Keratinocyte (primary cell): Measurements from ENCODE around the gene ROMO1. TPM values are rescaled to one million over a fixed set of nuclear protein-coding genes. Genes with fewer than 3 reads are reported as not detected.

ENCODE experiments used
- DNase-seq: peaks from one replicate; pipeline ENCODE4 v3.0.0-alpha.2; 2011; ENCODE audit warnings: low read depth, missing footprints, low spot score
- FAIRE-seq: peaks from 2 replicates; lab custom pipeline; 2011; peaks lifted over from hg19 to GRCh38; lab: Jason Lieb, UNC
- H2AFZ ChIP-seq: 2 replicates; pipeline ENCODE4 v1.6.0; 2012; ENCODE audit warnings: low read length, control low read depth, inconsistent platforms; ENCODE audit not compliant: control insufficient read depth
- H3K27ac ChIP-seq: 2 replicates; pipeline ENCODE4 v1.5.1; 2011; ENCODE audit warnings: low read length; ENCODE audit not compliant: control insufficient read depth, insufficient read depth
- H3K27me3 ChIP-seq: 3 replicates; pipeline ENCODE4 v1.6.0; 2011; ENCODE audit warnings: low read length; ENCODE audit not compliant: control insufficient read depth, insufficient read depth; ENCODE audit errors: extremely low read depth
- H3K36me3 ChIP-seq, 2 experiments: 2 replicates in 1 of 2; 3 replicates in 1 of 2; pipeline ENCODE4 v1.5.1; 2011; ENCODE audit warnings: low read length in 2 of 2, mild to moderate bottlenecking in 1 of 2; ENCODE audit not compliant: control insufficient read depth in 2 of 2, insufficient read depth in 2 of 2; ENCODE audit errors: extremely low read depth in 1 of 2
- H3K4me1 ChIP-seq: 3 replicates; pipeline ENCODE4 v1.5.1; 2011; ENCODE audit warnings: low read length; ENCODE audit not compliant: control insufficient read depth, insufficient read depth; ENCODE audit errors: extremely low read depth
- H3K4me2 ChIP-seq: 3 replicates; pipeline ENCODE4 v1.6.0; 2011; ENCODE audit warnings: low read depth, low read length; ENCODE audit not compliant: control insufficient read depth, insufficient read depth; ENCODE audit errors: extremely low read depth
- H3K4me3 ChIP-seq, 3 experiments: fragments of 200-600 bp in 1 of 3; sonication (generic) in 1 of 3; 2 replicates in 2 of 3; 3 replicates in 1 of 3; pipeline ENCODE4 v1.5.1; 2011 to 2016; ENCODE audit warnings: low read length in 3 of 3, mild to moderate bottlenecking in 3 of 3, control low read depth in 2 of 3, inconsistent platforms in 1 of 3, low read depth in 1 of 3, mixed read lengths in 1 of 3, mixed run types in 1 of 3, moderate library complexity in 1 of 3; ENCODE audit not compliant: control insufficient read depth in 2 of 3, insufficient read depth in 2 of 3; ENCODE audit errors: extremely low read depth in 1 of 3
- H3K79me2 ChIP-seq: 2 replicates; pipeline ENCODE4 v1.6.0; 2012; ENCODE audit warnings: low read length; ENCODE audit not compliant: control insufficient read depth, insufficient read depth
- H3K9ac ChIP-seq: 3 replicates; pipeline ENCODE4 v1.6.0; 2011; ENCODE audit warnings: low read length; ENCODE audit not compliant: control insufficient read depth, insufficient read depth; ENCODE audit errors: extremely low read depth
- H3K9me1 ChIP-seq: 3 replicates; pipeline ENCODE4 v1.6.0; 2011; ENCODE audit warnings: low read length; ENCODE audit not compliant: control insufficient read depth, insufficient read depth; ENCODE audit errors: extremely low read depth
- H3K9me3 ChIP-seq: 2 replicates; pipeline ENCODE4 v1.5.1; 2012; ENCODE audit warnings: low read depth, low read length; ENCODE audit not compliant: control insufficient read depth
- H4K20me1 ChIP-seq: 3 replicates; pipeline ENCODE4 v1.6.0; 2011; ENCODE audit warnings: low read length; ENCODE audit not compliant: control insufficient read depth, insufficient read depth; ENCODE audit errors: extremely low read depth
- EZH2 ChIP-seq: IDR thresholded peaks from one replicate; pipeline ENCODE4 v1.6.1; 2012; ENCODE audit warnings: inconsistent platforms, mild to moderate bottlenecking, low read length, moderate library complexity
- dilution Hi-C: fragments of 300-500 bp; cut with MboI; formaldehyde crosslinking; loops from one replicate; pipeline ENCODE4 v1.7.0; 2020; ENCODE audit warnings: low sequenced_read_pairs; ENCODE audit not compliant: extremely low pct_ligation_motif_present
- polyA plus RNA-seq, 5 experiments: library from polyadenylated mRNA; depleted of rRNA in 3 of 5; stranded (reverse) in 3 of 5; stranded (forward) in 1 of 5; unstranded in 1 of 5; fragments of >200 nt; gene quantifications; 1 replicate in 1 of 5; 2 replicates in 3 of 5; 3 replicates in 1 of 5; pipeline versions ENCODE4 v1.2.1 to v1.2.3, GENCODE V29; 2011 to 2012; ENCODE audit warnings: missing spikeins in 2 of 5, low read depth in 1 of 5, low replicate concordance in 1 of 5
- TF ChIP-seq, protein P1 (sequence below), 3 experiments: IDR thresholded peaks in 1 of 3; conservative IDR thresholded peaks in 1 of 3; optimal IDR thresholded peaks in 1 of 3; 2 replicates in 2 of 3; 3 replicates in 1 of 3; pipeline versions ENCODE3 to v1.5.1; 2011; ENCODE audit warnings: low read length in 3 of 3, mild to moderate bottlenecking in 3 of 3, moderate library complexity in 2 of 3, control low read depth in 1 of 3, inconsistent platforms in 1 of 3; ENCODE audit not compliant: insufficient read depth in 2 of 3; ENCODE audit errors: extremely low read depth in 1 of 3

Gene ROMO1
- polyA plus RNA-seq, 1 donor (not counting 4 experiments of a cell fraction or from before 2014, with no cell fraction given): 195 TPM

DNA sequence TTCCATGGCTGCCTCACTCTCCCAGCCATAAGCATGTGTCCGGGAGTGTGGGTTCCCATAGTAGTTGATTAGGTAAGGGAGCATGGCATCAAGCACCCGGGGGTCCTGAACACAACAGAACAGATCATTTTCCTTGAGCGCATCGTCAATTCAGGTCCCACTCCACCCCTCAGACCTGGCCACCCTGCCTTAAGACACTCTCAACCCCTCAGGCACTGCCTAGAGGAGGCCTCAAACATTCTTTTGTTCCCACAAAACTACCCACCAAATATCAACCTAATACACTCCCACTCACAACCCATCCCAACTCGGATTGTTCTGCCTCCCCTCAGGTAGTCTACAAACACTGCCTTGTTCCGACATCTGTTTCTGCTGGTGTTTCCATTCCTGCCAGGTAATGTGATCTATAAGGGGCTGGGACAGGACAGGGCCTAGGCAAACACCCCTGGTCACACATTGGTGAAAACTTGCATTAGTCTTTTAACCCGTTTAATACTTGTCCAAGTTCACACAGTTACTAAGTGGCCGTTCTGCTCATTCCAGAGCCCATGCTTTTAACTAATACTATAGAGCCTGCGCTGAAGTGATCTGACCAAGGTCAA lies 1.4 kb upstream of the ROMO1 start:
- peaks cover 13 to 14% of the 10 kb centered on the region in 2 experiments for H3K36me3 ChIP-seq
- DNase-seq: no peak
- H3K79me2 ChIP-seq: peaks cover 33% of the 10 kb centered on the region
- peak overlapping the region; percentile 100 for H3K4me2 ChIP-seq
- H4K20me1 ChIP-seq: no peaks in the 10 kb centered on the region
- H3K9me3 ChIP-seq: no peaks in the 10 kb centered on the region
- peaks cover 17% of the 10 kb centered on the region for H3K4me1 ChIP-seq
- H3K9me1 ChIP-seq: no peaks in the 10 kb centered on the region
- no peaks in the 10 kb centered on the region for H3K27me3 ChIP-seq
- H3K9ac ChIP-seq: peak overlapping the region; percentile 98
- peak overlapping the region; percentile 84 for H2AFZ ChIP-seq
- TF ChIP-seq, protein P1, sequence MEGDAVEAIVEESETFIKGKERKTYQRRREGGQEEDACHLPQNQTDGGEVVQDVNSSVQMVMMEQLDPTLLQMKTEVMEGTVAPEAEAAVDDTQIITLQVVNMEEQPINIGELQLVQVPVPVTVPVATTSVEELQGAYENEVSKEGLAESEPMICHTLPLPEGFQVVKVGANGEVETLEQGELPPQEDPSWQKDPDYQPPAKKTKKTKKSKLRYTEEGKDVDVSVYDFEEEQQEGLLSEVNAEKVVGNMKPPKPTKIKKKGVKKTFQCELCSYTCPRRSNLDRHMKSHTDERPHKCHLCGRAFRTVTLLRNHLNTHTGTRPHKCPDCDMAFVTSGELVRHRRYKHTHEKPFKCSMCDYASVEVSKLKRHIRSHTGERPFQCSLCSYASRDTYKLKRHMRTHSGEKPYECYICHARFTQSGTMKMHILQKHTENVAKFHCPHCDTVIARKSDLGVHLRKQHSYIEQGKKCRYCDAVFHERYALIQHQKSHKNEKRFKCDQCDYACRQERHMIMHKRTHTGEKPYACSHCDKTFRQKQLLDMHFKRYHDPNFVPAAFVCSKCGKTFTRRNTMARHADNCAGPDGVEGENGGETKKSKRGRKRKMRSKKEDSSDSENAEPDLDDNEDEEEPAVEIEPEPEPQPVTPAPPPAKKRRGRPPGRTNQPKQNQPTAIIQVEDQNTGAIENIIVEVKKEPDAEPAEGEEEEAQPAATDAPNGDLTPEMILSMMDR (optimal IDR thresholded peaks at IDR 0.05 in 1 of 3, IDR thresholded peaks at IDR 0.05 in 1 of 3, conservative IDR thresholded peaks at IDR 0.05 in 1 of 3; ENCODE audit: extremely low read depth in 1 of 3, insufficient read depth in 2 of 3, low read length in 3 of 3): no peak
- TF ChIP-seq EZH2: no peak
- no peak overlapping the region for H3K27ac ChIP-seq
- dilution Hi-C loops: no loop called here
- no peak for FAIRE-seq
- peak overlapping the region; percentile 78 to 90 (median 84) for H3K4me3 ChIP-seq

DNA sequence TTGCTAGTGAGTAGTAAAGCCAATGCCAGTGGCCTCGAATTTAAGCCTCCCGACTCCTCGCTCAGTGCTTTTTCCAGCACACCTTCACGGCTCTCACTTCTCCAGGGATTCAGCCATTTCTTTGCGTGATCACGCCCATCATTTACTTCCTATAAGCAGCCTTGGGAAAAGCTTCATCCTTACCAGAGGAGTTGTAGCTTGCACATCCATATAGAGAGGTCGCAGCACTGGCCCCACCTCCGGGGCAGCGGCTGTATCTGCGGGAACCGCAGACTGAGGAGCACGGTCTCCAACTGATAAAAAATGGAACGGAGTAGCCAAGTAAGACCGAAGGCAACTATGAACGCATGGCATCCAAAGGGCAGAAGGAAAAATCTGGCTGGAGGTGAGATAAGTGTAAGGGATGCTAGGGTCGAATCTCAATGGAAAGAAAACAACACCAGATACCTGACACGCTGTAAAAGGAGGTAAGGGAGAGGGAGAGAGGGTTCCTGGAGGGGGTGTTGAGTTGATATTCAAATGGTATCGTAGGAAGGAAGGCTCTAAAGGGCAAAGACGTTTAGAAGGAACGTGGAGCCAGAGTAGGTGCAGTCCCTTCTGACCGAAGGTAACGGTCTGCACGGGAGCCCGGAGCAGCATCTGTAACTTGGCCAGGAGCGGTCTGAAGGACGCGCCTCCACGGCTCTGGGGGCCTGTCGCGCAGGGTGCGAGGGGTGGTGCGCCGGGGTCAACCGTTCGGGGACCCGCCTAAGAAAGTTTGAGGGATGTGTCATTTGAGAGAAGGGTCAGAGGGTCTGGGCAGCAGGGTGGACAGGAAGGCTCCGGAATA lies 693 bp upstream of the ROMO1 start:
- Histone ChIP-seq H3K27me3 (no peaks in the 10 kb centered on the region), H3K9me1 (no peaks in the 10 kb centered on the region), H3K27ac (peak overlapping the region; percentile 88), H3K4me3 (peak overlapping the region; percentile 78 to 90 (median 84)), H3K36me3 (peaks cover 13 to 17% of the 10 kb centered on the region in 2 experiments), H3K4me1 (peaks cover 17% of the 10 kb centered on the region), H3K79me2 (peaks cover 33% of the 10 kb centered on the region), H4K20me1 (no peaks in the 10 kb centered on the region), H3K9me3 (no peaks in the 10 kb centered on the region), H3K4me2 (peak overlapping the region; percentile 100), H2AFZ (peak overlapping the region; percentile 84), H3K9ac (peak overlapping the region; percentile 98)
- no peak for FAIRE-seq
- dilution Hi-C loops: no loop called here
- TF ChIP-seq EZH2: no peak
- TF ChIP-seq, protein P1 (optimal IDR thresholded peaks at IDR 0.05 in 1 of 3, IDR thresholded peaks at IDR 0.05 in 1 of 3, conservative IDR thresholded peaks at IDR 0.05 in 1 of 3; ENCODE audit: extremely low read depth in 1 of 3, insufficient read depth in 2 of 3, low read length in 3 of 3): no peak
- DNase-seq: no peak
